Ecto neural progenitor cell (in vitro differentiated cells): ENCODE measurements around the gene RELT.
A peak's percentile ranks its signal among the peaks of the same experiment; 100 is the strongest.

Experiments used
- DNase-seq: peaks from one replicate; pipeline ENCODE4 v3.0.0-alpha.2; 2018; ENCODE audit warnings: low spot score

The RELT gene

GRCh38 chr11:73392108-73393010 is 16.2 kb downstream of the RELT start:
- DNase-seq: no peak

DNA sequence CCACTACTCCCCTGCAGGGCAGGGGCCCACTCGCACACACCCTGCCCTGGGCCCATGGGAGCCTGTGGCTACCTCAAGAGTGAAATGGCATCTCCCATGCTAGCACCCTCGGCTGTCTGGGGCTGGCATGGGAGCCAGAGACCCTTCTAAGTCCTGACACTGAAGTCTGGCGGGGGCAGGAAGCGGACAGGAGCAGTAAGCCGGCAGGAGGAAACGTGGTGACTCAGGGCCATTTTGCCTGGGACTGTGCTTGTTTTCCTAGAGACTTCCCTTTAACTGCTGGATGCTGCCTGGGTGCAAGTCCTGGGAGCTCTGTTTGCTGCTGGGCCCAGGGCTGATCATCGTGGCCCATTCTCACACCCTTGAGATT is 16.8 kb downstream of the RELT start:
- DNase-seq: no peak

GRCh38 chr11:73393479-73394415 is 17.5 kb downstream of the RELT start:
- DNase-seq: peak; percentile 80

DNA sequence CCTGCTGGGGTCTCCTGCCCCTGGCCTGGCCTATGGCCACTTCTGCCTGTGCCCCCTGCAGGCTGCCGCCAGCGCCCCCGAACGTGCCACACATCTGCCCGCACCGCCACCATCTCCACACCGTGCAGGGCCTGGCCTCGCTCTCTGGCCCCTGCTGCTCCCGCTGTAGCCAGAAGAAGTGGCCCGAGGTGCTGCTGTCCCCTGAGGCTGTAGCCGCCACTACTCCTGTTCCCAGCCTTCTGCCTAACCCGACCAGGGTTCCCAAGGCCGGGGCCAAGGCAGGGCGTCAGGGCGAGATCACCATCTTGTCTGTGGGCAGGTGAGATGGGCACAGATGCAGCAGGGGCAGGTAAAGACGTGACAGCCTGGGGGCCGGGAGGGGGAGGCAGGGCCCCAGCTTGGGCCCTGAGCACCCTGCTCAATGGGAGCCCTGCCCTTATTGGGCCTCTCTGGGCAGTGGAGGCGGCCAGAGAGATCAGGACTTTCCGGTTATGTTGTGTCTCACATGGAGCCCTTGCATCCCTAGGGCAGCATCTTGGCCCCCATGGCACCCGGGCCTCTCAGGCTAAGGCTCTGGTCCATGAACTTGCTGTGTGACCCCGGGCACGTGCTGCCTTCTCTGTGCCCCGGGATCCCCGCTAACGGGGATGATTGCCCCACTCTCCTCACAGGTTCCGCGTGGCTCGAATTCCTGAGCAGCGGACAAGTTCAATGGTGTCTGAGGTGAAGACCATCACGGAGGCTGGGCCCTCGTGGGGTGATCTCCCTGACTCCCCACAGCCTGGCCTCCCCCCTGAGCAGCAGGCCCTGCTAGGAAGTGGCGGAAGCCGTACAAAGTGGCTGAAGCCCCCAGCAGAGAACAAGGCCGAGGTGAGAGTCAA is 18.5 kb downstream of the RELT start:
- DNase-seq: no peak

DNA sequence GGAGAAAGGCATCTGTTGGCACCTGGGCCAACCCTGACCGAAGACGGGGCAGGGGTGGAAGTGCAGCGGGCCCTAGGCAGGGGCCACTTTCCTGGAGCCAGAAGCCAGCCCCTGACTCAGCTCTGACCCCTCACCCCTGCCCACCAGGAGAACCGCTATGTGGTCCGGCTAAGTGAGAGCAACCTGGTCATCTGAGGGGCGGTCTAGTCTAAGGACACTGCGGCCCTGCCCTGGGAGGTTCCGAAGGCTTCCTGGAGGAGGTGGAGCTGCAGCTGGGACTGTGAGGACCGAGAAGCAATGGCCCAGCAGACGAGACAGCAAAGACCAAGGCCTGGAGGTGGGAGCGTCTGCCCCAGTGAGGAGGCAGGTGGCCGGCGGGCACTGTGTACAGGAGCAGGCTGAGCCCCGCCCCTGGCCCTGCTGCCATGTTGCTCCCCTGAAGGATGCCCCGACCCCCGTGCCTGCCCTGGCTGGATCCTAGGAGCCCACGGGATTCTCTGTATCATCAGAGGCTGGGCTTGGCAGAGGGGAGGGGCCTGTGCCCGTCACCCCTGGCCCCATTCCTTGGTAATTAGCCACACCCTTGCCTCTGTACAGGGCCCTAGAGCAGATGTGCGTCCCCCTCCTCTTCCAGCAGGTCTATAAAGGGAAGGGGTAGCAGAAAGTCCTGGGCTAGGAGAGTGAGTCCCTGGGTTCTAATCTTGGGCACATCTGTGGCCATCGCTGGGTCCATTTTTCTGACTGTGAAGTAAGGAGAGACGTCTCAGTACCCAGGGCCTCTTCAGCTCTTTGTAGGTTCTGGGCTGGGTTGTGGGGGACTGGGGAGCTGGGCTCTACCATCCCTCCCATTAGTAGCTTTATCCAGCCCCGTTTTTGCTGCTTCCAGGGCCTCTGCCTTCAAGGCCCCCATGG is 19.4 kb downstream of the RELT start:
- no peak for DNase-seq

DNA sequence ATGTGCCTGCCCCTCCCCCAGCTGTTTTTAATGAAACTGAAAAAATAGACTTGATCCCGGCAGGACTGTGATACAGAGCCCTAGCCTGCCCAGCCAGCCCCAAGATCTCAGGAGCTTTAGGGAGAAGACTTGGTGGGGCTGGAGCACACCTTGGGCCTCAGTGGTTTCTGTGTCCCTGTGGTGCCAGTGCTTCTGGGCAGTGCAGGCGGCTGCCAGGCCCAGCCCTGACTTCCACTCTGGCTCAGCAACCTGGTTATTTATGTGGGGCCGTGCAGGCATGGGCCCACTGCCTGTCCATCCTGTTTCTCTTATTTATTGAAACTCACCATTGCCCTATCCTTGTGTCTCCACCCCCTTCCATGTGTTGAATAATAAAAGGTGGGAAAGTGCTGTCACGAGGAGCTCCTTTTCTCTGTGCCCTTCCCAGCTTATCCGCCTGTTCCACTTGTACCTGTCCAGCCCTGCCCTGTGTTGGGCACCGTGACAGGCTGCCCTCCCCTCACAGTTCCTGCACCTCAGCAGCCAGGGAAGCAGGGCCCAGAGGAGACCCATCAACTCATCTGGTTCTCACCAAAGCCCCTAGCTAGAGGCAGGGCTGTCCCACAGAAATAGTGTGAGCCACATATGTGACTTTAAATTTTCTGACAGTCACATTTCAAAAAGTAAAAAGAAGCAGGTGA is 20.2 kb downstream of the RELT start:
- no peak for DNase-seq

- DNase-seq: no peak
Measured at GRCh38 chr11:73396985-73397384, 20.8 kb downstream of the RELT start.

DNA sequence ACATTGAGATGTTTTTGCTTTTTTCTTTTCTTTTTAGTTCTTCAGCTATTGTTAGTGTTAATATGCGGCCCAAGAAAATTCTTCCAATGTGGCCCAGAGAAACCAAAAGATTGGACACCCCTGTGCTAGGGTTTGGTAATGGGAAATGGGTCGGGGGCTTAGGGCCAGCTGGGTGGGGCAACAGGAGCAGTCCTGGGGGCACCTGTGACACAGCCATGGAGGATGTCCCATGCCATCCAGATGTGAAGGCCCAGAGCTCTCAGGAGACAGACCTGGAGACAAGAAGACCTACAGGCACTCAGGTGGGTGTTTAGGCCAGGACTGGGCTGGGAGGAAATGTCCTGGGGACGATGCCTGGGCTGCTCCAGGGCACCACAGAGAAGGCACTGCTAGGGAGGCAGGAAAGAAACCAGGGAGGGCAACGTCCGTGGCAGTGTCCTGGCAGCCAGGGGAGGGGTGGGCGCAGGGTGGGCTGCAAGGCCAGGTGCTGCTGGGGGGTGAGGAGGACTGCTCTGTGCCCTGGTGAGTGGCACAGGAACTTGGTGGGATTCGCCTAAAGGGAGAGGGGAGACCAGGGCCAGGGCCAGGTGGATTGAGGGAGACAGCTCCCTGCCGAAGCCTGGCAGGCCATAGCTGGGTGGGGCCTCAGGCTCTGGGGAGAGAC is 21.4 kb downstream of the RELT start:
- no peak for DNase-seq

GRCh38 chr11:73398132-73398526 is 21.9 kb downstream of the RELT start:
- no peak for DNase-seq

DNA sequence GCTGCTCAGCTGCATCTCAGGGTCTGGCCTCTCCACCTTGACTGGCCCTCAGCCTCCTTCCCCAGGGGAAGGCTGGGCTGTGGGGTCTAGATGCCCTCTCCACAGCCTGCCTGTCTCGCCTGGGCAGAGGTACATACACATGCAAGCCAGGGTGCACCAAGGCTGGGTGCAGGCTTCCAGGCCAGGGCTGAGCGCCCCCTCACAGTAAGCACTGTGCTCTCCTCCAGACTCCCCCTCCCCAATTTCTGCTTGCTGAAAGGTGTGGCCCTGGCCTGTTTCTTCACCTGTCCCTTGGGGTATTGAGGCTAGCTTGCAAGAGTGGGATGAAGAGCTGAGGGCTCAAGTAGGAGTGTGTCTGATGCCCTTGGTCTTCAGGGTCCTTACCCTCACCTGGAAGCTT is 22.5 kb downstream of the RELT start:
- DNase-seq: no peak

DNA sequence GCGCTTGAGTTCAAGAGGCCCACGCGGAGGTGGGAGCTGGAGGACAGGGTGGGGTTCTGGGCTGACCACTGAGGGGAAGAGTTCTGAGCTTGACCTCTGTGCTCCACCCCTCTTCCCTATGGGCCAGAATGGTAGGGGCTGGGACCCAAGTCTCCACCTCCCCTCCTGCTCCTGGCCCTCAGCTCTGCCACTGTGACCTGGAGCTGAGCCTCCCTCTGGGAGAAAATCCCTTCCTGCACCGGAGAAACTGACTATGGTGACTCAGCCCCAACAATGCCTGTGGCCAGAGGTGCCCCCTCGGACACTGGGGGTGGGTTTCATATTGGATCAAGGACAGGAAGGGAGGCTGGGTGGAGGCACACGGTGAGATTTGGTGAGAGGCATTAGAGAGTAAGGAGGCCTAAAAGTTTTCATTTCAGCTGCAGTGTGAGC is 23.0 kb downstream of the RELT start:
- DNase-seq: peak; percentile 39

DNA sequence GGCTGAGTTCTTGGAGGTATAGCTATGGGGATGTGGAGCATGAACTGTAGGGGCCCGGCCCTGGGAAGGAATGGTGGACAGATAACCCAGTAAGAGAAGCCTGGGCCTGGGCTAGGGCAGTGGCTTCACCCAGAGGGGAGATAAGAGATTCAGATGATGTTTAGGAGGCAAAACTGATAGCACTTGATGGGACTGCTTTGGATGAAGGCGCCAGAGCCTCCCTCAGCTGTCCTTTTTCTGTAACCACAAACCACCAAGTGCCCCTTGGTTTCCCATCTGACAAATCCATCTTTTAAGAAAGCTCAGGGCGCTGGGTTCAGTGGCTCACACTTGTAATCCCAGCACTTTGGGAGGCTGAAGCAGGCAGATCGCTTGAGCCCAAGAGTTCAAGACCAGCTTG is 23.4 kb downstream of the RELT start:
- no peak for DNase-seq

GRCh38 chr11:73400293-73400692 is 24.1 kb downstream of the RELT start:
- no peak for DNase-seq

DNA sequence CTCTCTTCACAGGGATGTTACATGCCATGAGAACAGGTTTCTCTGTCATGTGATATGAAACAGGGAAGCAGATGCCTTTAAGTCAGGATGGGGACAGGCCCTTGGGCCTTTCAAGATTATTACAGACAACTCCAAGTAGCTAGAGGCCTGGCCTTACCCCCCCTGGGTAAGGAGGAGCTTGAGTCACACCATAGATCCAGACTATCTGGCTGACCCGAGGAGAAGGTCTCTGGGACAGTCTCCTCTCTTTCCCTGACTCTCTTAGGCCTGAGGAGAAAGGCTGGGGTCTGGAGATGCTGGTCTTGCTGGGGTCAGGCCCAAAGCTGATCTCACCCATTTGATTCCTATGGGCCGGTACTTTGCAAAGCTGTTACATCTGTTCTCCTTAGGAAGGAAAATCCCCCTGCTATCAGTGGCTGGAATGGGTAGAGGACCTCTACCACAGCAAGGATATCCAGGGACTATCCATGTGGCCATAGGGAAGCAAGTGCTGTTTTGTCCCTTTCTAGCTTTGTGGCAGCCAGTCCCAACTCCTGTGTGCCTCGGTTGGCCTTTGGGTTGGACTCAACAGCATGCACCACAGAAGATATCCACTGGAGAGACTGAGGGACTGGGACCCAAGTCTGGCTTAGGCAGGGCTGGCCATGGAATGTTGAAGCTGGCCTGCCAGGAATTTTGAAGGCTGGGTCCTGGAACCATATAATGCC is 25.2 kb downstream of the RELT start:
- no peak for DNase-seq

DNA sequence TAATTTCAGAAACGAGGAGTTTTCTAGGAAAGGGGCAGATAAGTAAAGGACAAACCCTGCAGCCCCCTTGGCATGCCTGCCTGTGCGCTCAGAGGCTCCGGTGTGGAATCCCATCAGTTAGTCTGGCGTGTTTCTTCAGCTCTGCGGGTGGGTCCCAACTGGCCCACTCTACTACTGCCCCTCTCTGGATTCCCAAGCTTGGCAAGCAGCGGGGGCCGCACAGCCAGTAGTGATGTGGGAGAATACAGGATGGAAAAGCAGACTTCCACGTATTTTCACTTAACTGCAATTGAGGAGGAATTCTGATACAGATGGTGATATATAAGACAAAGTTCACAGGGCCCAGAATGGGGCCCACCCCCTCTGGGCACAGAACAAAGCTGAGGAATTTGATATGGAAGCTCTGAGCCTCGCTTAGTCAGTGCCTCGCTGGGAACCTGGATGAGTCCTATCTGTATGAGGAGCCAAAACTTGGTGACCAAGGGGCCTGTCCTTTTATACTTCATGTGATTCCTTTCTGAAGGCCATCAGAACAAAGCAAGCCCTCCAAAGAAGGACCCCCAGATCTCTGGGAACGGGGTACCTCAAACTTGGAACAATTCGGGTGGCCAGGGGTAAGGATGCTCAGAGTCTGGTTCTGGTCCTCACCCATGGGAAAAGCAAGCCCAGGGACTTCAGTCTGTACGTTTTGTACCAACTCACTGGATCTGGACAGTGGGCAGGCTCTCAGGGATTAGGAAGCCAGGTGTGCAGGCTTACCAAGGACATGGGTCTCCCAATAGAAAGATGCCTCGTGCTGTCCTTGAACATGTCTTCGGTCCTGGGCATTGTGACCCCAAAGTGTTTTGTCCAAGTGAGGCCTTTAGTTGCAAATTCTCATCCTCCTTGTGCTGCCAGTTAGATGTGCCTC is 26.0 kb downstream of the RELT start:
- DNase-seq: no peak

DNA sequence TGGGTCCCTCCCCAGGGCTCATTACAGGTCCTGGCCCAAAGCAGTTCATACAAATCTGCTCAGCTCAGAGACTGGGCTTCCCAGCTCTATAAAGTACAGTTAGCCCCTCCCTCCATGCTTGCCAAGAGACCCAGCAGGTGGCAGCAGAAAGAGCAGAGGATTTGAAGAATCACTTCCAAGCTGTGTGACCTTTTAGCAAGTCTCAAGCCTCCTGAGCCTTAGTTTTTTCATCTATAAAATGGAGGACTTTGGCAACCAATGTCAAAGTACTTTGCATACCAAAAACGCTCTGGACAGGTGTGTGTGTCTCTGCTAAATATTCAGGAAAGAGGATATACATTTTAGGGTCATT is 26.6 kb downstream of the RELT start:
- no peak for DNase-seq

- no peak for DNase-seq
Measured at GRCh38 chr11:73403541-73403940, 27.3 kb downstream of the RELT start.

DNA sequence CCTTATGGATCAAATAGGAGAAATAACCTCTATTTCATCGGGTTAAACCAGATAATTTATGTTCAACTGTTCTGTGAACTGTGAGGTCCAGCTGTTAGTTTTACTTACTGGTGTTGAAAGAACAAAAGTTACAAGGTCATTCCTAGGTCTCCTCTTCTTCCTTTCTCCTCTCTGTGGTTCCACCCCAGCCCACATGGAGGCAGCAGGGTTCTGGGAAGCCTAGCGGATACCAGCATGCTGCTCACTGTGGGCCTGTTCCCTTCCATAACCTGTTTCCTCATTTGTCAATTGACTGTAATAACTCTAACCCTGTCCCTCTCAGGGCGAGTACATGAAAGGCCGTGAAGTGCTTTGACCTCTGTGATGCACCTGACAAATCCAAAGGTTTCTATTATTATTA is 27.8 kb downstream of the RELT start:
- DNase-seq: no peak
